HepG2 (cell line): ENCODE results near the gene CEP104. TPM values are rescaled to one million over a fixed set of nuclear protein-coding genes. Genes with fewer than 3 reads are reported as not detected.
A peak's percentile ranks its signal among the peaks of the same experiment; 100 is the strongest.

Experiments used
- ATF6 ChIP-seq: sonication (generic); formaldehyde crosslinking; conservative IDR thresholded peaks from 2 replicates; pipeline ENCODE4 v1.4.0; 2020; ENCODE audit warnings: missing genetic modification reagents
- CHD2 ChIP-seq: IDR thresholded peaks from 2 replicates; pipeline ENCODE4 v1.6.1; 2011; ENCODE audit warnings: low read depth, low read length, improper control_type of control experiment
- ESRRA ChIP-seq: sonication (generic); formaldehyde crosslinking; IDR thresholded peaks from 2 replicates; pipeline ENCODE4 v1.5.1; 2020; ENCODE audit warnings: mild to moderate bottlenecking, low read depth, missing genetic modification reagents
- FOXA3 ChIP-seq: IDR thresholded peaks from 2 replicates; pipeline ENCODE4 v1.6.1; 2016; ENCODE audit warnings: missing genetic modification reagents, missing compliant biosample characterization
- HNRNPK ChIP-seq: fragments of 200-400 bp; formaldehyde crosslinking; IDR thresholded peaks from 2 replicates; pipeline ENCODE4 v1.6.1; 2018; ENCODE audit warnings: low read length, low read depth, moderate library complexity, mild to moderate bottlenecking; ENCODE audit not compliant: poor library complexity, severe bottlenecking
- LCORL ChIP-seq, 2 experiments: fragments of 450-650 bp in 1 of 2; sonication (generic) in 1 of 2; formaldehyde crosslinking in 1 of 2; IDR thresholded peaks; 2 replicates each; pipeline versions ENCODE4 v1.5.0 to v1.6.1; 2017 to 2020; ENCODE audit warnings: antibody characterized with exemption in 1 of 2, missing genetic modification reagents in 1 of 2
- MAF1 ChIP-seq: sonication (generic); formaldehyde crosslinking; IDR thresholded peaks from 2 replicates; pipeline ENCODE4 v1.5.0; 2020; ENCODE audit warnings: missing genetic modification reagents, borderline replicate concordance
- MAX ChIP-seq: IDR thresholded peaks from 2 replicates; pipeline ENCODE4 v1.6.1; 2012; ENCODE audit warnings: inconsistent platforms
- MED1 ChIP-seq: sonication (generic); formaldehyde crosslinking; IDR thresholded peaks from 2 replicates; pipeline ENCODE4 v1.4.0; 2020; ENCODE audit warnings: missing genetic modification reagents
- MYC ChIP-seq: sonication (generic); formaldehyde crosslinking; IDR thresholded peaks from 2 replicates; pipeline ENCODE4 v1.9.0; 2021; ENCODE audit warnings: missing genetic modification reagents, borderline replicate concordance
- PCBP1 ChIP-seq: fragments of 200-400 bp; formaldehyde crosslinking; IDR thresholded peaks from 2 replicates; pipeline ENCODE4 v1.6.1; 2017; ENCODE audit warnings: mild to moderate bottlenecking, low read depth, low read length, borderline replicate concordance
- SPEN ChIP-seq: sonication (generic); formaldehyde crosslinking; IDR thresholded peaks from 2 replicates; pipeline ENCODE4 v1.5.1; 2020; ENCODE audit warnings: low read depth, mild to moderate bottlenecking, missing genetic modification reagents
- SRY ChIP-seq: sonication (generic); formaldehyde crosslinking; IDR thresholded peaks from 2 replicates; pipeline ENCODE4 v1.8.0; 2022; ENCODE audit warnings: mild to moderate bottlenecking, missing genetic modification reagents
- TEAD3 ChIP-seq: optimal IDR thresholded peaks from 2 replicates; pipeline ENCODE3; 2016; ENCODE audit warnings: borderline replicate concordance
- ZBTB20 ChIP-seq: sonication (generic); formaldehyde crosslinking; IDR thresholded peaks from 2 replicates; pipeline ENCODE4 v1.8.1; 2023; ENCODE audit warnings: missing genetic modification reagents, low read depth, mild to moderate bottlenecking, borderline replicate concordance
- ZNF136 ChIP-seq: sonication (generic); formaldehyde crosslinking; IDR thresholded peaks from 2 replicates; pipeline ENCODE4 v1.8.1; 2022; ENCODE audit warnings: low read depth, mild to moderate bottlenecking, moderate library complexity, missing genetic modification reagents
- ZNF235 ChIP-seq: sonication (generic); formaldehyde crosslinking; IDR thresholded peaks from 2 replicates; pipeline ENCODE4 v1.8.1; 2023; ENCODE audit warnings: mild to moderate bottlenecking, missing genetic modification reagents, borderline replicate concordance
- ZNF468 ChIP-seq: sonication (generic); formaldehyde crosslinking; IDR thresholded peaks from 2 replicates; pipeline ENCODE4 v1.8.0; 2022; ENCODE audit warnings: mild to moderate bottlenecking, moderate library complexity, missing genetic modification reagents
- ZNF572 ChIP-seq: sonication (generic); formaldehyde crosslinking; IDR thresholded peaks from 2 replicates; pipeline ENCODE4 v1.5.1; 2020; ENCODE audit warnings: mild to moderate bottlenecking, missing genetic modification reagents
- ZNF652 ChIP-seq: IDR thresholded peaks from 2 replicates; pipeline ENCODE4 v1.6.1; 2016; ENCODE audit warnings: low read depth, borderline replicate concordance
- ZSCAN9 ChIP-seq: IDR thresholded peaks from 2 replicates; pipeline ENCODE4 v1.6.1; 2016; ENCODE audit warnings: borderline replicate concordance
- polyA plus RNA-seq, 8 experiments: library from polyadenylated mRNA; depleted of rRNA in 3 of 8; stranded (reverse) in 7 of 8; unstranded in 1 of 8; fragments of >200 nt; fragmentation: Illumina TruSeq in 4 of 8; extraction: Trizol in 4 of 8; gene quantifications; 2 replicates each; pipeline versions ENCODE4 v1.2.1 to v1.2.3, GENCODE V29; 2011 to 2016; ENCODE audit warnings: low read depth in 4 of 8, missing spikeins in 1 of 8, mixed read lengths in 1 of 8; ENCODE audit not compliant: insufficient read depth in 1 of 8
- total RNA-seq, 5 experiments: library from RNA; depleted of rRNA; stranded (reverse); fragments of >200 nt; fragmentation: Illumina TruSeq; extraction: Trizol; gene quantifications; 2 replicates each; pipeline ENCODE4 v1.2.3, GENCODE V29; 2016; ENCODE audit warnings: low read depth in 1 of 5
- TF ChIP-seq, protein P1 (sequence below): sonication (generic); formaldehyde crosslinking; IDR thresholded peaks from 2 replicates; pipeline ENCODE4 v1.4.0; 2020; ENCODE audit warnings: missing genetic modification reagents, borderline replicate concordance
- TF ChIP-seq, protein P2 (sequence below): sonication (generic); formaldehyde crosslinking; IDR thresholded peaks from 2 replicates; pipeline ENCODE4 v1.4.0; 2020; ENCODE audit warnings: missing genetic modification reagents
- TF ChIP-seq, protein P3 (sequence below): sonication (generic); formaldehyde crosslinking; IDR thresholded peaks from 2 replicates; pipeline ENCODE4 v1.4.0; 2020; ENCODE audit warnings: missing genetic modification reagents

CEP104 gene
- total and polyA plus RNA-seq, 2 of the 13 experiments (the other 11 are each of a cell fraction or from before 2014, with no cell fraction given) = 20.4 to 30.1 TPM

GRCh38 chr1:3778590-3779264, 78.3 kb downstream of the CEP104 start (continued):
- TF ChIP-seq ATF6 (CRISPR knock-in tag) (no peak), ZNF468 (CRISPR knock-in tag) (no peak), ZNF572 (CRISPR knock-in tag) (no peak), TEAD3 (CRISPR knock-in tag) (no peak), ZNF136 (no peak), LCORL (IDR thresholded peaks at IDR 0.05) (no peak), LCORL (CRISPR knock-in tag; IDR thresholded peaks at IDR 0.05) (no peak), PCBP1 (no peak), HNRNPK (no peak), ZBTB20 (CRISPR knock-in tag) (no peak), ZSCAN9 (CRISPR knock-in tag) (no peak), MAX (no peak), MYC (CRISPR knock-in tag) (peak; percentile 23; the same call in 1 of the 2 replicates), MED1 (CRISPR knock-in tag) (no peak), ESRRA (CRISPR knock-in tag) (no peak), SRY (CRISPR knock-in tag) (no peak), ZNF235 (CRISPR knock-in tag) (no peak), FOXA3 (CRISPR knock-in tag) (no peak), ZNF652 (CRISPR knock-in tag) (no peak), MAF1 (CRISPR knock-in tag) (no peak), SPEN (CRISPR knock-in tag) (no peak), CHD2 (no peak)
- TF ChIP-seq, protein P1, sequence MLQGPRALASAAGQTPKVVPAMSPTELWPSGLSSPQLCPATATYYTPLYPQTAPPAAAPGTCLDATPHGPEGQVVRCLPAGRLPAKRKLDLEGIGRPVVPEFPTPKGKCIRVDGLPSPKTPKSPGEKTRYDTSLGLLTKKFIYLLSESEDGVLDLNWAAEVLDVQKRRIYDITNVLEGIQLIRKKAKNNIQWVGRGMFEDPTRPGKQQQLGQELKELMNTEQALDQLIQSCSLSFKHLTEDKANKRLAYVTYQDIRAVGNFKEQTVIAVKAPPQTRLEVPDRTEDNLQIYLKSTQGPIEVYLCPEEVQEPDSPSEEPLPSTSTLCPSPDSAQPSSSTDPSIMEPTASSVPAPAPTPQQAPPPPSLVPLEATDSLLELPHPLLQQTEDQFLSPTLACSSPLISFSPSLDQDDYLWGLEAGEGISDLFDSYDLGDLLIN = no peak
- TF ChIP-seq, protein P2, sequence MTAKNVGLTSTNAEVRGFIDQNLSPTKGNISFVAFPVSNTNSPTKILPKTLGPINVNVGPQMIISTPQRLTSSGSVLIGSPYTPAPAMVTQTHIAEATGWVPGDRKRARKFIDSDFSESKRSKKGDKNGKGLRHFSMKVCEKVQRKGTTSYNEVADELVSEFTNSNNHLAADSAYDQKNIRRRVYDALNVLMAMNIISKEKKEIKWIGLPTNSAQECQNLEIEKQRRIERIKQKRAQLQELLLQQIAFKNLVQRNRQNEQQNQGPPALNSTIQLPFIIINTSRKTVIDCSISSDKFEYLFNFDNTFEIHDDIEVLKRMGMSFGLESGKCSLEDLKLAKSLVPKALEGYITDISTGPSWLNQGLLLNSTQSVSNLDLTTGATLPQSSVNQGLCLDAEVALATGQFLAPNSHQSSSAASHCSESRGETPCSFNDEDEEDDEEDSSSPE (CRISPR knock-in tag) = no peak
- TF ChIP-seq, protein P3, sequence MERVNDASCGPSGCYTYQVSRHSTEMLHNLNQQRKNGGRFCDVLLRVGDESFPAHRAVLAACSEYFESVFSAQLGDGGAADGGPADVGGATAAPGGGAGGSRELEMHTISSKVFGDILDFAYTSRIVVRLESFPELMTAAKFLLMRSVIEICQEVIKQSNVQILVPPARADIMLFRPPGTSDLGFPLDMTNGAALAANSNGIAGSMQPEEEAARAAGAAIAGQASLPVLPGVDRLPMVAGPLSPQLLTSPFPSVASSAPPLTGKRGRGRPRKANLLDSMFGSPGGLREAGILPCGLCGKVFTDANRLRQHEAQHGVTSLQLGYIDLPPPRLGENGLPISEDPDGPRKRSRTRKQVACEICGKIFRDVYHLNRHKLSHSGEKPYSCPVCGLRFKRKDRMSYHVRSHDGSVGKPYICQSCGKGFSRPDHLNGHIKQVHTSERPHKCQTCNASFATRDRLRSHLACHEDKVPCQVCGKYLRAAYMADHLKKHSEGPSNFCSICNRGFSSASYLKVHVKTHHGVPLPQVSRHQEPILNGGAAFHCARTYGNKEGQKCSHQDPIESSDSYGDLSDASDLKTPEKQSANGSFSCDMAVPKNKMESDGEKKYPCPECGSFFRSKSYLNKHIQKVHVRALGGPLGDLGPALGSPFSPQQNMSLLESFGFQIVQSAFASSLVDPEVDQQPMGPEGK (CRISPR knock-in tag) = no peak
